Liver (tissue), 9 donors: ENCODE data around the gene SPIRE2. TPM values are rescaled to one million over a fixed set of nuclear protein-coding genes. Genes with fewer than 3 reads are reported as not detected.

ENCODE experiments used
- DNase-seq: peaks from one replicate; pipeline ENCODE4 v3.0.0-alpha.2; 2017; ENCODE audit warnings: low spot score
- H3K27ac ChIP-seq, 2 donors: one replicate each; pipeline ENCODE4 v1.7.0; 2013; ENCODE audit warnings: inconsistent platforms in 2 of 2, low read length in 2 of 2, control low read depth in 1 of 2, low read depth in 1 of 2, mild to moderate bottlenecking in 1 of 2
- H3K27me3 ChIP-seq, 4 donors: one replicate each; pipeline versions ENCODE4 v1.6.1 to v1.7.0; 2013; ENCODE audit warnings: low read length in 3 of 4, inconsistent platforms in 1 of 4, mild to moderate bottlenecking in 1 of 4, moderate library complexity in 1 of 4; ENCODE audit not compliant: control insufficient read depth in 4 of 4, insufficient read depth in 4 of 4
- H3K36me3 ChIP-seq, 4 donors: one replicate each; pipeline versions ENCODE4 v1.6.1 to v1.7.0; 2013; ENCODE audit warnings: low read length in 3 of 4, mild to moderate bottlenecking in 3 of 4, low read depth in 1 of 4, moderate library complexity in 1 of 4; ENCODE audit not compliant: control insufficient read depth in 4 of 4, insufficient read depth in 3 of 4
- H3K4me1 ChIP-seq, 4 donors: one replicate each; pipeline versions ENCODE4 v1.6.1 to v1.7.0; 2013; ENCODE audit warnings: low read length in 3 of 4, mild to moderate bottlenecking in 3 of 4, moderate library complexity in 1 of 4; ENCODE audit not compliant: control insufficient read depth in 4 of 4, insufficient read depth in 4 of 4
- H3K4me3 ChIP-seq, 3 donors: one replicate each; pipeline versions ENCODE4 v1.6.1 to v1.7.0; 2013; ENCODE audit warnings: low read length in 3 of 3, control low read depth in 1 of 3, low read depth in 1 of 3, mild to moderate bottlenecking in 1 of 3
- H3K9ac ChIP-seq, 2 donors: one replicate each; pipeline ENCODE4 v1.7.0; 2013; ENCODE audit warnings: low read length in 2 of 2, mild to moderate bottlenecking in 2 of 2, moderate library complexity in 2 of 2, control low read depth in 1 of 2, low read depth in 1 of 2
- H3K9me3 ChIP-seq, 4 donors: one replicate each; pipeline versions ENCODE4 v1.6.1 to v1.7.0; 2013; ENCODE audit warnings: low read length in 3 of 4; ENCODE audit not compliant: control insufficient read depth in 4 of 4
- EGR1 ChIP-seq, 2 donors: IDR thresholded peaks; 2 replicates each; pipeline ENCODE4 v1.6.1; 2016 to 2018; ENCODE audit warnings: antibody characterized with exemption in 2 of 2, low read depth in 2 of 2
- FOXA1 ChIP-seq: IDR thresholded peaks from 2 replicates; pipeline ENCODE4 v1.6.1; 2016; ENCODE audit warnings: antibody characterized with exemption
- HNF4A ChIP-seq, 2 donors: conservative IDR thresholded peaks; 2 replicates each; pipeline ENCODE4 v1.6.1; 2016; ENCODE audit warnings: antibody characterized with exemption in 2 of 2, mild to moderate bottlenecking in 2 of 2
- HNF4G ChIP-seq: IDR thresholded peaks from 2 replicates; pipeline ENCODE4 v1.6.1; 2016; ENCODE audit warnings: antibody characterized with exemption
- JUND ChIP-seq, 2 donors: IDR thresholded peaks; 2 replicates each; pipeline ENCODE4 v1.6.1; 2016; ENCODE audit warnings: antibody characterized with exemption in 2 of 2
- MAX ChIP-seq: IDR thresholded peaks from 2 replicates; pipeline ENCODE4 v1.6.1; 2016; ENCODE audit warnings: antibody characterized with exemption
- NR2F2 ChIP-seq: IDR thresholded peaks from 2 replicates; pipeline ENCODE4 v1.6.1; 2016; ENCODE audit warnings: antibody characterized with exemption
- RAD21 ChIP-seq, 2 donors: IDR thresholded peaks; 2 replicates each; pipeline ENCODE4 v1.6.1; 2016; ENCODE audit warnings: antibody characterized with exemption in 2 of 2, mild to moderate bottlenecking in 2 of 2
- RXRA ChIP-seq, 2 donors: IDR thresholded peaks; 2 replicates each; pipeline ENCODE4 v1.6.1; 2017 to 2018; ENCODE audit warnings: antibody characterized with exemption in 2 of 2, mild to moderate bottlenecking in 1 of 2
- SP1 ChIP-seq: IDR thresholded peaks from 2 replicates; pipeline ENCODE4 v1.6.1; 2018; ENCODE audit warnings: antibody characterized with exemption, mild to moderate bottlenecking
- TAF1 ChIP-seq: conservative IDR thresholded peaks from 2 replicates; pipeline ENCODE4 v1.6.1; 2016; ENCODE audit warnings: antibody characterized with exemption, mild to moderate bottlenecking
- YY1 ChIP-seq: IDR thresholded peaks from 2 replicates; pipeline ENCODE4 v1.6.1; 2016; ENCODE audit warnings: antibody characterized with exemption, mild to moderate bottlenecking
- WGBS: extraction: QIAGEN DNeasy Blood & Tissue Kit; methylation state at CpG from one replicate; pipeline ENCODE4 v1.1.7; 2013; 5-methylcytosine and 5-hydroxymethylcytosine counted together
- polyA plus RNA-seq, 2 donors: library from polyadenylated mRNA; stranded (reverse) in 1 of 2; unstranded in 1 of 2; fragments of 200-250 nt in 1 of 2; fragments of >200 nt in 1 of 2; fragmentation: Nextera tagmentation in 1 of 2; extraction: Ambion mirVana in 1 of 2; gene quantifications; one replicate each; pipeline versions ENCODE4 v1.2.1 to v1.2.3, GENCODE V29; 2013 to 2015
- total RNA-seq, 2 donors: library from RNA; depleted of rRNA; stranded (reverse); fragments of >200 nt; gene quantifications; one replicate each; pipeline ENCODE4 v1.2.3, GENCODE V29; 2014
- TF ChIP-seq, protein P1 (sequence below): IDR thresholded peaks from 2 replicates; pipeline ENCODE4 v1.6.1; 2016; ENCODE audit warnings: antibody characterized with exemption
- TF ChIP-seq, protein P2 (sequence below): IDR thresholded peaks from 2 replicates; pipeline ENCODE4 v1.6.1; 2016; ENCODE audit warnings: antibody characterized with exemption
- TF ChIP-seq, protein P3 (sequence below): IDR thresholded peaks from 2 replicates; pipeline ENCODE4 v1.6.1; 2016; ENCODE audit warnings: antibody characterized with exemption, mild to moderate bottlenecking
- TF ChIP-seq, protein P4 (sequence below): fragments of 150-350 bp; IDR thresholded peaks from 2 replicates; pipeline ENCODE4 v1.5.1; 2017; ENCODE audit warnings: improper control_type of control experiment, low read depth, low read length; ENCODE audit not compliant: missing input control
- donor health status: healthy.
- donor health status: healthy.
- donor health status: healthy.
- donor health status: healthy.
- donor health status: healthy.

The SPIRE2 gene
- total and polyA plus RNA-seq, 4 donors, result 1.7 to 7.2 (median 2.9) TPM

DNA sequence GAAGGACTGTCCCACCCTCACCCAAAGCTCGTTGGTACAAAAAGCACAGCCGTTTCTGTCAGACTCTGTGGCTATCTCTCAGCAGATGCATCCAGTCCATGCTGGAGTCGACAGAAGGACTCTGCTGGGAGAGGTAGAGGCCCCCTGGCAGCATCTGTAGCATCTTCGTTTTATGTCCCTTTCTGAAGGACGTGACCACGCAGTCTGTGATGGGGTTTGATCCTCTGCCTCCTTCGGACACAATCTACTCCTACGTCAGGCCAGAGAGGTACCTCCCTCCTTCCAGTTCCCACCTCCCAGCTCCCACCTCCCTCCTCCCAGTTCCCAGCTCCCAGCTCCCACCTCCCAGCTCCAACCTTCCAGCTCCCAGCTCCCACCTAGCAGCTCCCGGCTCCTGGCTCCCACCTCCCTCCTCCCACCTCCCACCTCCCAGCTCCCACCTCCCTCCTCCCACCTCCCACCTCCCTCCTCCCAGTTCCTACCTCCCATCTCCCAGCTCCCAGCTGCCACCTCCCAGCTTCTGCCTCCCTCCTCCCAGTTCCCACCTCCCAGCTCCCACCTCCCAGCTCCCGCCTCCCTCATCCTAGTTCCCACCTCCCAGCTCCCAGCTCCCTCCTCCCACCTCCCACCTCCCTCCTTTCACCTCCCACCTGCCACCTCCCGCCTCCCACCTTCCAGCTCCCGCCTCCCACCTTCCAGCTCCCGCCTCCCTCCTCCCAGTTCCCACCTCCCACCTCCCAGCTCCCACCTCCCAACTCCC lies 79.0 kb downstream of the SPIRE2 start:
- Histone ChIP-seq H3K9ac (no peak overlapping the region), H3K4me3 (no peak overlapping the region), H3K4me1 (no peaks in the 10 kb centered on the region), H3K9me3 (no peaks in the 10 kb centered on the region), H3K27ac (no peak overlapping the region), H3K36me3 (peaks cover 24 to 68% (median 30%) of the 10 kb centered on the region in 4 donors), H3K27me3 (no peaks in the 10 kb centered on the region)
- no peak for DNase-seq
- TF ChIP-seq, protein P1, sequence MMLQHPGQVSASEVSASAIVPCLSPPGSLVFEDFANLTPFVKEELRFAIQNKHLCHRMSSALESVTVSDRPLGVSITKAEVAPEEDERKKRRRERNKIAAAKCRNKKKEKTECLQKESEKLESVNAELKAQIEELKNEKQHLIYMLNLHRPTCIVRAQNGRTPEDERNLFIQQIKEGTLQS, result no peak
- TF ChIP-seq RAD21 (IDR thresholded peaks at IDR 0.05), result no peak
- no peak for TF ChIP-seq HNF4G
- TF ChIP-seq, protein P2, sequence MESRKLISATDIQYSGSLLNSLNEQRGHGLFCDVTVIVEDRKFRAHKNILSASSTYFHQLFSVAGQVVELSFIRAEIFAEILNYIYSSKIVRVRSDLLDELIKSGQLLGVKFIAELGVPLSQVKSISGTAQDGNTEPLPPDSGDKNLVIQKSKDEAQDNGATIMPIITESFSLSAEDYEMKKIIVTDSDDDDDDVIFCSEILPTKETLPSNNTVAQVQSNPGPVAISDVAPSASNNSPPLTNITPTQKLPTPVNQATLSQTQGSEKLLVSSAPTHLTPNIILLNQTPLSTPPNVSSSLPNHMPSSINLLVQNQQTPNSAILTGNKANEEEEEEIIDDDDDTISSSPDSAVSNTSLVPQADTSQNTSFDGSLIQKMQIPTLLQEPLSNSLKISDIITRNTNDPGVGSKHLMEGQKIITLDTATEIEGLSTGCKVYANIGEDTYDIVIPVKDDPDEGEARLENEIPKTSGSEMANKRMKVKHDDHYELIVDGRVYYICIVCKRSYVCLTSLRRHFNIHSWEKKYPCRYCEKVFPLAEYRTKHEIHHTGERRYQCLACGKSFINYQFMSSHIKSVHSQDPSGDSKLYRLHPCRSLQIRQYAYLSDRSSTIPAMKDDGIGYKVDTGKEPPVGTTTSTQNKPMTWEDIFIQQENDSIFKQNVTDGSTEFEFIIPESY, result no peak
- TF ChIP-seq SP1, result no peak
- TF ChIP-seq, protein P3, sequence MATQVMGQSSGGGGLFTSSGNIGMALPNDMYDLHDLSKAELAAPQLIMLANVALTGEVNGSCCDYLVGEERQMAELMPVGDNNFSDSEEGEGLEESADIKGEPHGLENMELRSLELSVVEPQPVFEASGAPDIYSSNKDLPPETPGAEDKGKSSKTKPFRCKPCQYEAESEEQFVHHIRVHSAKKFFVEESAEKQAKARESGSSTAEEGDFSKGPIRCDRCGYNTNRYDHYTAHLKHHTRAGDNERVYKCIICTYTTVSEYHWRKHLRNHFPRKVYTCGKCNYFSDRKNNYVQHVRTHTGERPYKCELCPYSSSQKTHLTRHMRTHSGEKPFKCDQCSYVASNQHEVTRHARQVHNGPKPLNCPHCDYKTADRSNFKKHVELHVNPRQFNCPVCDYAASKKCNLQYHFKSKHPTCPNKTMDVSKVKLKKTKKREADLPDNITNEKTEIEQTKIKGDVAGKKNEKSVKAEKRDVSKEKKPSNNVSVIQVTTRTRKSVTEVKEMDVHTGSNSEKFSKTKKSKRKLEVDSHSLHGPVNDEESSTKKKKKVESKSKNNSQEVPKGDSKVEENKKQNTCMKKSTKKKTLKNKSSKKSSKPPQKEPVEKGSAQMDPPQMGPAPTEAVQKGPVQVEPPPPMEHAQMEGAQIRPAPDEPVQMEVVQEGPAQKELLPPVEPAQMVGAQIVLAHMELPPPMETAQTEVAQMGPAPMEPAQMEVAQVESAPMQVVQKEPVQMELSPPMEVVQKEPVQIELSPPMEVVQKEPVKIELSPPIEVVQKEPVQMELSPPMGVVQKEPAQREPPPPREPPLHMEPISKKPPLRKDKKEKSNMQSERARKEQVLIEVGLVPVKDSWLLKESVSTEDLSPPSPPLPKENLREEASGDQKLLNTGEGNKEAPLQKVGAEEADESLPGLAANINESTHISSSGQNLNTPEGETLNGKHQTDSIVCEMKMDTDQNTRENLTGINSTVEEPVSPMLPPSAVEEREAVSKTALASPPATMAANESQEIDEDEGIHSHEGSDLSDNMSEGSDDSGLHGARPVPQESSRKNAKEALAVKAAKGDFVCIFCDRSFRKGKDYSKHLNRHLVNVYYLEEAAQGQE, result no peak
- no peak for TF ChIP-seq YY1
- WGBS, result 96% methylated on average over 13 of the region's 13 CpGs

DNA sequence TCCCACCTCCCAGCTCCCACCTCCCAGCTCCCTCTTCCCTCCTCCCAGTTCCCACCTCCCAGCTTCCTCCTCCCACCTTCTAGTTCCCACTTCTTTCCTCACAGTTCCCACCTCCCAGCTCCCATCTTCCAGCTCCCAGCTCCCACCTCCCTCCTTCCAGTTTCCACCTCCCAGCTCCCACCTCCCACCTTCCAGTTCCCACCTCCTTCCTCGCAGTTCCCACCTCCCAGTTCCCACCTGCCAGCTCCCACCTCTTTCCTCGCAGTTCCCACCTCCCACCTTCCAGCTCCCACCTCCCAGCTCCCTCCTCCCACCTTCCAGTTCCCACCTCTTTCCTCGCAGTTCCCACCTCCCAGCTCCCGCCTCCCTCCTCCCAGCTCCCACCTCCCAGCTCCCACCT lies 80.0 kb downstream of the SPIRE2 start:
- H3K36me3 ChIP-seq, result peaks cover 20 to 62% (median 28%) of the 10 kb centered on the region in 4 donors

More for the DNA sequence above, 80.0 kb downstream of the SPIRE2 start:
- 94% methylated on average over 4 of the region's 4 CpGs for WGBS
- no peak overlapping the region for H3K9ac ChIP-seq
- TF ChIP-seq HNF4A (conservative IDR thresholded peaks at IDR 0.05) (no peak), RAD21 (IDR thresholded peaks at IDR 0.05) (no peak), JUND (IDR thresholded peaks at IDR 0.05) (no peak), NR2F2 (no peak), HNF4G (no peak), FOXA1 (no peak), EGR1 (IDR thresholded peaks at IDR 0.05; ENCODE audit: low read depth in 2 of 2) (no peak), MAX (no peak), RXRA (IDR thresholded peaks at IDR 0.05) (no peak), YY1 (no peak), TAF1 (no peak)
- TF ChIP-seq, protein P3, result no peak
- TF ChIP-seq, protein P1, result no peak
- TF ChIP-seq, protein P4, sequence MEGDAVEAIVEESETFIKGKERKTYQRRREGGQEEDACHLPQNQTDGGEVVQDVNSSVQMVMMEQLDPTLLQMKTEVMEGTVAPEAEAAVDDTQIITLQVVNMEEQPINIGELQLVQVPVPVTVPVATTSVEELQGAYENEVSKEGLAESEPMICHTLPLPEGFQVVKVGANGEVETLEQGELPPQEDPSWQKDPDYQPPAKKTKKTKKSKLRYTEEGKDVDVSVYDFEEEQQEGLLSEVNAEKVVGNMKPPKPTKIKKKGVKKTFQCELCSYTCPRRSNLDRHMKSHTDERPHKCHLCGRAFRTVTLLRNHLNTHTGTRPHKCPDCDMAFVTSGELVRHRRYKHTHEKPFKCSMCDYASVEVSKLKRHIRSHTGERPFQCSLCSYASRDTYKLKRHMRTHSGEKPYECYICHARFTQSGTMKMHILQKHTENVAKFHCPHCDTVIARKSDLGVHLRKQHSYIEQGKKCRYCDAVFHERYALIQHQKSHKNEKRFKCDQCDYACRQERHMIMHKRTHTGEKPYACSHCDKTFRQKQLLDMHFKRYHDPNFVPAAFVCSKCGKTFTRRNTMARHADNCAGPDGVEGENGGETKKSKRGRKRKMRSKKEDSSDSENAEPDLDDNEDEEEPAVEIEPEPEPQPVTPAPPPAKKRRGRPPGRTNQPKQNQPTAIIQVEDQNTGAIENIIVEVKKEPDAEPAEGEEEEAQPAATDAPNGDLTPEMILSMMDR, result no peak
- H3K9me3 ChIP-seq, result no peaks in the 10 kb centered on the region
- H3K4me3 ChIP-seq, result no peak overlapping the region
- DNase-seq, result no peak
- H3K4me1 ChIP-seq, result no peaks in the 10 kb centered on the region
- no peak overlapping the region for H3K27ac ChIP-seq
- H3K27me3 ChIP-seq, result no peaks in the 10 kb centered on the region
